ENCODE results near the gene IGFBP2.

The IGFBP2 gene

DNA sequence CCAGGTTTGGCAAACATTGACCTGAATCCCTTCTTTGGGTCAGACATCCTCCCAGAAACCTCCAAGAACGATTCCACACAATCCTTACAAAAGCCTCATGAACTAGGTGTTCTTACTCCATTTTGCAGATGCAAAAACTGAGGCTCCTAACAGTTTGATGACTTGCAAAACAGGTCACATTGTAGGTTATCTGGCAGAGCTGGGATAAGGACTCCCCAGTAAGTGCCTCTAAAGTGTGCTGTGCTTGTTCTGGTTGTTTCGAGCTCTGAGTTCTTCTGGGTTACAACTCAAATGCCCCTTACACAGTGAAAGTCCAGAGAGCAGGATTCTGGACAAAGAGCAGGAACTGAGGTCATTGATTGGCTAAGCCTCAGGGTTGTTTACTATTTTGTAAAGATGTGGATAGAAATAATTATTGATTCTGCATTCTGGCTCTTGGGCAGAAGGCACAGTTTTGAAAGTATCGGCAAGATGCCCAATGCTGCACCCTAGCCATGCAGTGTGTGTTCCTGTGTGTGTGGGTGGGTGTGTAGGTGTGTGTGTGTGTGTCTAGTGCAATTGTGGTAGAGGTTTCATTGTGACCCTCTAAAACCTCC lies 17.0 kb upstream of the IGFBP2 start:
- Histone ChIP-seq H3K4me3 (ENCODE audit: low read length) (no peak overlapping the region), H3K36me3 (replicated peaks; ENCODE audit: low read depth, low read length) (no peaks in the 10 kb centered on the region), H4K20me1 (ENCODE audit: insufficient read depth, low read length) (no peaks in the 10 kb centered on the region), H3K4me1 (ENCODE audit: low read length) (no peaks in the 10 kb centered on the region), H3K9me3 (ENCODE audit: insufficient read depth, low read length) (no peaks in the 10 kb centered on the region), H3K4me2 (ENCODE audit: low read length) (no peak overlapping the region), H3K27ac (ENCODE audit: low read length) (no peak overlapping the region), H3K79me2 (ENCODE audit: low read length) (no peaks in the 10 kb centered on the region), H3K27me3 (ENCODE audit: low read depth, low read length) (no peaks in the 10 kb centered on the region), H2AFZ (ENCODE audit: low read depth, low read length) (no peak overlapping the region), H3K9ac (ENCODE audit: low read length) (no peak overlapping the region)
- TF ChIP-seq, protein P1, sequence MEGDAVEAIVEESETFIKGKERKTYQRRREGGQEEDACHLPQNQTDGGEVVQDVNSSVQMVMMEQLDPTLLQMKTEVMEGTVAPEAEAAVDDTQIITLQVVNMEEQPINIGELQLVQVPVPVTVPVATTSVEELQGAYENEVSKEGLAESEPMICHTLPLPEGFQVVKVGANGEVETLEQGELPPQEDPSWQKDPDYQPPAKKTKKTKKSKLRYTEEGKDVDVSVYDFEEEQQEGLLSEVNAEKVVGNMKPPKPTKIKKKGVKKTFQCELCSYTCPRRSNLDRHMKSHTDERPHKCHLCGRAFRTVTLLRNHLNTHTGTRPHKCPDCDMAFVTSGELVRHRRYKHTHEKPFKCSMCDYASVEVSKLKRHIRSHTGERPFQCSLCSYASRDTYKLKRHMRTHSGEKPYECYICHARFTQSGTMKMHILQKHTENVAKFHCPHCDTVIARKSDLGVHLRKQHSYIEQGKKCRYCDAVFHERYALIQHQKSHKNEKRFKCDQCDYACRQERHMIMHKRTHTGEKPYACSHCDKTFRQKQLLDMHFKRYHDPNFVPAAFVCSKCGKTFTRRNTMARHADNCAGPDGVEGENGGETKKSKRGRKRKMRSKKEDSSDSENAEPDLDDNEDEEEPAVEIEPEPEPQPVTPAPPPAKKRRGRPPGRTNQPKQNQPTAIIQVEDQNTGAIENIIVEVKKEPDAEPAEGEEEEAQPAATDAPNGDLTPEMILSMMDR (IDR thresholded peaks at IDR 0.05; ENCODE audit: low read depth, low read length): no peak
- TF ChIP-seq EZH2phosphoT487 (IDR thresholded peaks at IDR 0.05; ENCODE audit: low read depth): no peak

DNA sequence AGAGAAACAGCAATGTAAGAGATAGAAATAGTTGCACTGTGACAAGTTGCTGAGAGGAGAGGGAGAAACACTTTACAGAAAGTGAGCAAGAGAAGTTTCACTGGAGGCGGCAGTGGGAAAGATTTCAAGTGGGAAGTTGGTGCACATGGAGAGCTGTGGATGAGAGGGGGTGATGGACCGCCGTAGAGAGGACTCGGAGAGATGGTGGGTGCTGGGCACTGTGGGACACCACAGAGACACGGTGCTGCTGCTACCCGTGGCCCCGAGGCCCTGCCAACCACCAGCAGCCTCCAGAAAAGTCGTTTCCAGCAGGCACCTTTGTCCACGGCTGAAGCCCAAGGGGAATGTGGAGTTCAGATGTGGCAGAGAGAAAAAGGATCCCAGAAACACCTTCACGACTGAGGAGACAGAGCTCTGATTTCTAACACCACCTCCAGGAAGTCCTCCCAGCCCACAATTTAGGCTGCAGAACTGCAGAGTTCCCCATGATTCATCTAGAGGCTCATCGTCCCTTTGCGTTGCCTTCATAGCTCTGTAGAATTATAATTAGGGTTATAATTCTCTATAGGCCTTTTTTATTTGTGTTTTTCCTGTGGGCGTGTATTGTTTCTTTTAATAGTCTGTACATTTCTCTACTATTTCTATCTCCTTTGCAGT lies 15.9 kb upstream of the IGFBP2 start:
- Histone ChIP-seq H3K9ac (ENCODE audit: low read length) (no peak overlapping the region), H3K4me3 (ENCODE audit: low read length) (no peak overlapping the region), H3K27ac (ENCODE audit: low read length) (no peak overlapping the region), H3K27me3 (ENCODE audit: low read depth, low read length) (no peaks in the 10 kb centered on the region), H3K79me2 (ENCODE audit: low read length) (no peaks in the 10 kb centered on the region), H3K9me3 (ENCODE audit: insufficient read depth, low read length) (no peaks in the 10 kb centered on the region), H3K4me1 (ENCODE audit: low read length) (no peaks in the 10 kb centered on the region), H4K20me1 (ENCODE audit: insufficient read depth, low read length) (no peaks in the 10 kb centered on the region), H3K4me2 (ENCODE audit: low read length) (no peak overlapping the region), H3K36me3 (replicated peaks; ENCODE audit: low read depth, low read length) (no peaks in the 10 kb centered on the region), H2AFZ (ENCODE audit: low read depth, low read length) (no peak overlapping the region)
- TF ChIP-seq, protein P1 (IDR thresholded peaks at IDR 0.05; ENCODE audit: low read depth, low read length): no peak
- no peak for TF ChIP-seq EZH2phosphoT487 (IDR thresholded peaks at IDR 0.05; ENCODE audit: low read depth)

GRCh38 chr2:216618785-216619184 lies 14.4 kb upstream of the IGFBP2 start:
- H4K20me1 ChIP-seq (ENCODE audit: insufficient read depth, low read length): no peaks in the 10 kb centered on the region
- no peaks in the 10 kb centered on the region for H3K9me3 ChIP-seq (ENCODE audit: insufficient read depth, low read length)
- no peaks in the 10 kb centered on the region for H3K4me1 ChIP-seq (ENCODE audit: low read length)
- no peak overlapping the region for H3K27ac ChIP-seq (ENCODE audit: low read length)
- TF ChIP-seq, protein P1 (IDR thresholded peaks at IDR 0.05; ENCODE audit: low read depth, low read length): no peak
- TF ChIP-seq EZH2phosphoT487 (IDR thresholded peaks at IDR 0.05; ENCODE audit: low read depth): no peak
- H3K4me2 ChIP-seq (ENCODE audit: low read length): no peak overlapping the region
- H3K36me3 ChIP-seq (replicated peaks; ENCODE audit: low read depth, low read length): no peaks in the 10 kb centered on the region
- no peak overlapping the region for H3K4me3 ChIP-seq (ENCODE audit: low read length)
- no peaks in the 10 kb centered on the region for H3K79me2 ChIP-seq (ENCODE audit: low read length)
- no peak overlapping the region for H2AFZ ChIP-seq (ENCODE audit: low read depth, low read length)
- no peak overlapping the region for H3K9ac ChIP-seq (ENCODE audit: low read length)
- H3K27me3 ChIP-seq (ENCODE audit: low read depth, low read length): no peaks in the 10 kb centered on the region

DNA sequence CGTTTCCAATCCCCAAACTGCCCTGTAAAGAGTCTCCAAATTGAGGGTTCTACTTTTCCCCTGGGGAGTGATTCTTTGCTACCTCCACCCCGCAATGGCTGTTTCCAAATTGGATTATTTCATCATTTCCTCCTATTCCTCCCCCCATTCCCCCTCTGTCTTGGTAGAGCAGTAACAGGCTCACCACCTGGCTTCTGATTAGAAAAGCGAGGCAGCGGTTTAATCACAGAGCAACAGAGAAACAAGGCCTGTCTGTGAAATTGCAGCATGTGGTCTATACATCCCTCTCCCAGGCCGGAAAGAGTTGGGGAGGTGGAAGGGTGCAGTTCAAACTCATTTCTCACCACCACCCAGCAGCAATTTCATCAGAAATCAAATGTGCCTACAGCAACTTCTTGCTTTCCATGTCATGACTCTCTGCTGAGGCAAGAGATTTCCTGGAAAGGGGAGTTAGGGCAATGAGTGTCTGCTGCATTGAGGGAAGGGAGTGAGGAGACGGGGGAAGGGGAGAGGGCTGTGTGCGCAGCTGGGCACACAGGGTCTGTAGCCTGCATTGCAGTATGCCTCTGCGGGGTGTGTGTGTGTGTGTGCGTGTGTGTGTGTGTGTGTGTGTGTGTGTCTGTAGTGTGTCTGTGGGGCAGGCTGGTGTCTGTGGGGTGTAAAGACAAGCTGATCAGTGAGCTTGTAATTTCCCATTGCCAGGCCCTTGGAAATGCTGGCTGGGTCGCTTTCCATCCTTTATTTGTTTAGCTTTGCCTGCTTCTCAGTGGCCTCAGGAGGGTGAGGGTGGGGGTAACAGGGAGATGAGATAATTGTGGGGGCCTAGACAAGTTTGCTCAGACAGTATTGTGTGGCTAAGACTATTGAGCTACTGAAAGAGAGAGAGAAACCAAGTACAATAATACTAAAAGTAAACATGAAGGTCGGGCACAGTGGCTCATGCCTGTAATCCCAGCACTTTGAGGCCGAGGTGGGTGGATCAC lies 13.5 kb upstream of the IGFBP2 start:
- H3K9me3 ChIP-seq (ENCODE audit: insufficient read depth, low read length): no peaks in the 10 kb centered on the region
- H3K9ac ChIP-seq (ENCODE audit: low read length): no peak overlapping the region
- H3K79me2 ChIP-seq (ENCODE audit: low read length): no peaks in the 10 kb centered on the region
- no peaks in the 10 kb centered on the region for H3K36me3 ChIP-seq (replicated peaks; ENCODE audit: low read depth, low read length)
- no peaks in the 10 kb centered on the region for H3K27me3 ChIP-seq (ENCODE audit: low read depth, low read length)
- TF ChIP-seq EZH2phosphoT487 (IDR thresholded peaks at IDR 0.05; ENCODE audit: low read depth): no peak
- TF ChIP-seq, protein P1 (IDR thresholded peaks at IDR 0.05; ENCODE audit: low read depth, low read length): no peak
- no peak overlapping the region for H3K4me3 ChIP-seq (ENCODE audit: low read length)
- no peak overlapping the region for H2AFZ ChIP-seq (ENCODE audit: low read depth, low read length)
- H3K4me1 ChIP-seq (ENCODE audit: low read length): no peaks in the 10 kb centered on the region
- no peak overlapping the region for H3K4me2 ChIP-seq (ENCODE audit: low read length)
- no peaks in the 10 kb centered on the region for H4K20me1 ChIP-seq (ENCODE audit: insufficient read depth, low read length)
- no peak overlapping the region for H3K27ac ChIP-seq (ENCODE audit: low read length)
